ENCODE results near the gene INPP5A.

Gene INPP5A

GRCh38 chr10:132611026-132611910, 73.7 kb downstream of the INPP5A start:
- no peak for DNase-seq (ENCODE audit: low read depth, low spot score)

GRCh38 chr10:132611986-132612385, 74.4 kb downstream of the INPP5A start:
- no peak for DNase-seq (ENCODE audit: low read depth, low spot score)

GRCh38 chr10:132612571-132613504, 75.3 kb downstream of the INPP5A start:
- no peak for DNase-seq (ENCODE audit: low read depth, low spot score)

GRCh38 chr10:132613566-132614348, 76.2 kb downstream of the INPP5A start:
- DNase-seq (ENCODE audit: low read depth, low spot score): no peak

- DNase-seq (ENCODE audit: low read depth, low spot score): no peak
These were observed 77.1 kb downstream of the INPP5A start for GRCh38 chr10:132614431-132615340.

- no peak for DNase-seq (ENCODE audit: low read depth, low spot score)
These were observed 78.0 kb downstream of the INPP5A start for GRCh38 chr10:132615341-132616169.

- no peak for DNase-seq (ENCODE audit: low read depth, low spot score)
These were observed 78.8 kb downstream of the INPP5A start for GRCh38 chr10:132616170-132616995.

GRCh38 chr10:132616996-132617736, 79.6 kb downstream of the INPP5A start:
- DNase-seq (ENCODE audit: low read depth, low spot score): no peak

- DNase-seq (ENCODE audit: low read depth, low spot score): no peak
These were observed 80.1 kb downstream of the INPP5A start for GRCh38 chr10:132617737-132618052.

GRCh38 chr10:132618158-132618919, 80.8 kb downstream of the INPP5A start:
- no peak for DNase-seq (ENCODE audit: low read depth, low spot score)

- DNase-seq (ENCODE audit: low read depth, low spot score): no peak
These were observed 82.3 kb downstream of the INPP5A start for GRCh38 chr10:132619927-132620326.

- DNase-seq (ENCODE audit: low read depth, low spot score): no peak
These were observed 86.7 kb downstream of the INPP5A start for GRCh38 chr10:132624061-132624846.

GRCh38 chr10:132624847-132625471, 87.4 kb downstream of the INPP5A start:
- DNase-seq (ENCODE audit: low read depth, low spot score): no peak

- DNase-seq (ENCODE audit: low read depth, low spot score): no peak
These were observed 88.6 kb downstream of the INPP5A start for GRCh38 chr10:132626019-132626760.

All from brain pericyte (primary cell).